Measurements from ENCODE around the gene DDI2.
A peak's percentile ranks its signal among the peaks of the same experiment; 100 is the strongest.
"Not testable (repeated sequence)": the region's sequence is repeated elsewhere in the genome, so short reads cannot be mapped to it uniquely, and the experiment has no call there.

The DDI2 gene

GRCh38 chr1:15680561-15681348 lies 63.5 kb downstream of the DDI2 start:
- DNase-seq: no peak

GRCh38 chr1:15681349-15682292 lies 64.4 kb downstream of the DDI2 start:
- no peak for DNase-seq

GRCh38 chr1:15682936-15683341 lies 65.7 kb downstream of the DDI2 start:
- DNase-seq: no peak

- no peak for DNase-seq
Observed at GRCh38 chr1:15683345-15684039, 66.2 kb downstream of the DDI2 start.

GRCh38 chr1:15684042-15684461 lies 66.8 kb downstream of the DDI2 start, which contains the start of gene PLEKHM2:
Gene PLEKHM2, plus strand, starts transcription at chr1:15684320. Its CDS starts 239 bp downstream, at chr1:15684559.
- peak; percentile 41 for DNase-seq

- peak; percentile 61 for DNase-seq
Observed at GRCh38 chr1:15684468-15685291, 67.4 kb downstream of the DDI2 start.

- no peak for DNase-seq
Observed at GRCh38 chr1:15685820-15686219, 68.6 kb downstream of the DDI2 start.

- no peak for DNase-seq
Observed at GRCh38 chr1:15687446-15687845, 70.2 kb downstream of the DDI2 start.

- no peak for DNase-seq
Observed at GRCh38 chr1:15690317-15690716, 73.1 kb downstream of the DDI2 start.

GRCh38 chr1:15691434-15692032 lies 74.3 kb downstream of the DDI2 start:
- no peak for DNase-seq

- DNase-seq: peak; percentile 69
Observed at GRCh38 chr1:15692121-15692682, 74.9 kb downstream of the DDI2 start.

GRCh38 chr1:15693371-15693770 lies 76.1 kb downstream of the DDI2 start:
- DNase-seq: no peak

GRCh38 chr1:15696956-15697521 lies 79.8 kb downstream of the DDI2 start:
- DNase-seq: no peak

- DNase-seq: no peak
Observed at GRCh38 chr1:15698201-15698600, 80.9 kb downstream of the DDI2 start.

GRCh38 chr1:15699321-15699720 lies 82.1 kb downstream of the DDI2 start:
- not testable (repeated sequence) for DNase-seq

- DNase-seq: no peak
Observed at GRCh38 chr1:15700508-15700907, 83.2 kb downstream of the DDI2 start.

GRCh38 chr1:15701784-15702183 lies 84.5 kb downstream of the DDI2 start:
- DNase-seq: no peak

GRCh38 chr1:15702722-15703550 lies 85.7 kb downstream of the DDI2 start:
- no peak for DNase-seq

GRCh38 chr1:15703562-15703961 lies 86.3 kb downstream of the DDI2 start:
- DNase-seq: no peak
